Breast epithelium (tissue), 4 donors: ENCODE measurements around the gene GLRA3. TPM values are rescaled to one million over a fixed set of nuclear protein-coding genes. Genes with fewer than 3 reads are reported as not detected.

Source experiments
- DNase-seq, 2 donors: peaks; one replicate each; pipeline ENCODE4 v3.0.0-alpha.2; 2019; ENCODE audit warnings: low spot score in 2 of 2
- H3K27ac ChIP-seq, 2 donors: fragments of 200-600 bp; sonication (generic) in 1 of 2; one replicate each; pipeline ENCODE4 v1.5.1; 2016 to 2019; ENCODE audit warnings: mild to moderate bottlenecking in 1 of 2
- H3K27me3 ChIP-seq, 2 donors: fragments of 200-600 bp; sonication (generic) in 1 of 2; one replicate each; pipeline versions ENCODE4 v1.5.1 to v1.6.0; 2017 to 2019; ENCODE audit warnings: control low read depth in 1 of 2, mild to moderate bottlenecking in 1 of 2
- H3K36me3 ChIP-seq: fragments of 200-600 bp; one replicate; pipeline ENCODE4 v1.5.1; 2019
- H3K4me1 ChIP-seq, 2 donors: fragments of 200-600 bp; sonication (generic); one replicate each; pipeline ENCODE4 v1.5.1; 2016 to 2019; ENCODE audit warnings: control low read depth in 1 of 2
- H3K4me3 ChIP-seq, 3 donors: fragments of 200-600 bp; sonication (generic); 1 replicate in 2 of 3; 2 replicates in 1 of 3; pipeline ENCODE4 v1.5.1; 2016 to 2019; ENCODE audit warnings: mild to moderate bottlenecking in 3 of 3, moderate library complexity in 2 of 3
- H3K9me3 ChIP-seq, 2 donors: fragments of 200-600 bp; sonication (generic) in 1 of 2; one replicate each; pipeline ENCODE4 v1.5.1; 2016 to 2019; ENCODE audit warnings: control low read depth in 1 of 2
- POLR2A ChIP-seq: fragments of 450-650 bp; IDR thresholded peaks from one replicate; pipeline ENCODE4 v1.6.1; 2016; ENCODE audit warnings: antibody characterized with exemption, mild to moderate bottlenecking, moderate library complexity
- POLR2AphosphoS5 ChIP-seq, 3 donors: sonication (generic); formaldehyde crosslinking; IDR thresholded peaks; one replicate each; pipeline ENCODE4 v1.6.1; 2017; ENCODE audit warnings: antibody characterized with exemption in 3 of 3
- intact Hi-C: fragments of 100-400 bp; cut with DNase I; formaldehyde crosslinking; loops from one replicate; pipeline ENCODE4 v1.15.1; 2023; ENCODE audit warnings: low total_unique reads
- total RNA-seq, 3 donors: library from RNA; depleted of rRNA; stranded (reverse); fragments of >200 nt; gene quantifications; one replicate each; pipeline ENCODE4 v1.1.0, GENCODE V29; 2016
- TF ChIP-seq, protein P1 (sequence below), 3 donors: fragments of 450-650 bp; IDR thresholded peaks; one replicate each; pipeline ENCODE4 v1.5.1; 2016 to 2017; ENCODE audit warnings: antibody characterized with exemption in 3 of 3, mild to moderate bottlenecking in 3 of 3, moderate library complexity in 3 of 3

The GLRA3 gene
- total RNA-seq, 3 donors from 2014 or later = 0.16 to 54.7 (median 9.1) TPM

DNA sequence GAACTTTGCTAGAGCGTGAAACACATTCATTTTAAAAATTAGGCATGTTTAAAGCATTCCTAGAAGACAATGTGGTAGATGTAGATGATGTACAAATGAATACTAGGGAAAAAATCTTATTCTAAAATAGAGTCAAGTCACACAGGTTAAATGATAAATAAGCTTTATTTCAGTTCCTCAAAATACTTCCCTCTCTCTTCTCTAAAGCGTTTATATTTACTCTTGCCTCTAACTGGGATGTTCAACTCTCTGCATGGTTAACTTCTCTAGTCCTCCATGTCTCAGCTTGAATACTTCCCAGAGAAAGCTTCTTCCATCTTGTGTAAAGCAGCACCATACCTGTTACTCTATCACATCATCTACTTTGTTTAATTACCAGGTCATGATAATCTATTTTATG lies 30.9 kb upstream of the GLRA3 start:
- no peaks in the 10 kb centered on the region for H3K27me3 ChIP-seq
- intact Hi-C loops = no loop called here

DNA sequence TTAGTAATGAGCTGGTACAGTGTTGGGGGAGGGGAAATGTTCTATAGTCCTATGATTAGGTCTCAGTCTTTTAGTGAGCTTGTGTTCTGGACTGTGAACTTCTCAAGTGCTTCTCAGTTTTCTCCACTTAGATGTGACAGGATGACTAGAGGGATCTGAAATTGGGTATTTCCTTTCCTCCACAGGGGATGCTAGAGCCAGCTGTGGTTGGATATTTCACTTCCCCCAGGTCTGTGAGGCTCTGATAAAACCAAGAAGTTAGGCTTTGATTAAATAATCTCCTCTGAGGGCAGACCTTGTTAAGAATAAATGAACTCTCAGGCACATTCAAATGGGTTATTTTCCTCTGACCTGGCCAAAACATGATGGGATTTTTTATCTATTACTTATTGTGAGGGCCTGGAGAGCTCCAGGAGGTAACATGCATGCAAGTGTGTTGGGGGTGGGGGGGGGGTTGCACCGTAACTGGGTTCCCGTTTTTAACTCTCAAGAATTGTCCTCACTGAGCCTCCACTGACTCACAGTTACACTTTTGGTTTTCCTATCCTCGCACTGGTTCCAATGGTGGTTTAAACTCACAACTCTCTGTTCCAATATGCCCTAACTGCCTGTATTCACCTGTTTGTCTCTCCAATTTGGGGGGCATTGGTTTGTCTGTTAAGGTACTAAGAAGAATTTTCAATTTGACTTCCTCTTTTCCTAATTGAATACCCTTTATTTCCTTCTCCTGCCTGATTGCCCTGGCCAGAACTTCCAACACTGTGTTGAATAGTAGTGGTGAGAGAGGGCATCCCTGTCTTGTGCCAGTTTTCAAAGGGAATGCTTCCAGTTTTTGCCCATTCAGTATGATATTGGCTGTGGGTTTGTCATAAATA lies 28.1 kb upstream of the GLRA3 start:
- no peaks in the 10 kb centered on the region for H3K27me3 ChIP-seq
- H3K4me1 ChIP-seq = no peaks in the 10 kb centered on the region
- TF ChIP-seq POLR2AphosphoS5 (IDR thresholded peaks at IDR 0.05) = no peak
- TF ChIP-seq, protein P1, sequence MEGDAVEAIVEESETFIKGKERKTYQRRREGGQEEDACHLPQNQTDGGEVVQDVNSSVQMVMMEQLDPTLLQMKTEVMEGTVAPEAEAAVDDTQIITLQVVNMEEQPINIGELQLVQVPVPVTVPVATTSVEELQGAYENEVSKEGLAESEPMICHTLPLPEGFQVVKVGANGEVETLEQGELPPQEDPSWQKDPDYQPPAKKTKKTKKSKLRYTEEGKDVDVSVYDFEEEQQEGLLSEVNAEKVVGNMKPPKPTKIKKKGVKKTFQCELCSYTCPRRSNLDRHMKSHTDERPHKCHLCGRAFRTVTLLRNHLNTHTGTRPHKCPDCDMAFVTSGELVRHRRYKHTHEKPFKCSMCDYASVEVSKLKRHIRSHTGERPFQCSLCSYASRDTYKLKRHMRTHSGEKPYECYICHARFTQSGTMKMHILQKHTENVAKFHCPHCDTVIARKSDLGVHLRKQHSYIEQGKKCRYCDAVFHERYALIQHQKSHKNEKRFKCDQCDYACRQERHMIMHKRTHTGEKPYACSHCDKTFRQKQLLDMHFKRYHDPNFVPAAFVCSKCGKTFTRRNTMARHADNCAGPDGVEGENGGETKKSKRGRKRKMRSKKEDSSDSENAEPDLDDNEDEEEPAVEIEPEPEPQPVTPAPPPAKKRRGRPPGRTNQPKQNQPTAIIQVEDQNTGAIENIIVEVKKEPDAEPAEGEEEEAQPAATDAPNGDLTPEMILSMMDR (IDR thresholded peaks at IDR 0.05) = no peak
- no peak for TF ChIP-seq POLR2A
- H3K9me3 ChIP-seq = no peaks in the 10 kb centered on the region
- H3K36me3 ChIP-seq = no peaks in the 10 kb centered on the region
- no peak overlapping the region for H3K27ac ChIP-seq
- H3K4me3 ChIP-seq = no peak overlapping the region
- intact Hi-C loops = no loop called here
- no peak for DNase-seq

More for the DNA sequence above, 30.9 kb upstream of the GLRA3 start:
- TF ChIP-seq POLR2AphosphoS5 (IDR thresholded peaks at IDR 0.05) (no peak), POLR2A (no peak)
- TF ChIP-seq, protein P1 (IDR thresholded peaks at IDR 0.05) = no peak
- Histone ChIP-seq H3K27ac (no peak overlapping the region), H3K36me3 (no peaks in the 10 kb centered on the region), H3K4me1 (no peaks in the 10 kb centered on the region), H3K4me3 (no peak overlapping the region), H3K9me3 (no peaks in the 10 kb centered on the region)
- no peak for DNase-seq

DNA sequence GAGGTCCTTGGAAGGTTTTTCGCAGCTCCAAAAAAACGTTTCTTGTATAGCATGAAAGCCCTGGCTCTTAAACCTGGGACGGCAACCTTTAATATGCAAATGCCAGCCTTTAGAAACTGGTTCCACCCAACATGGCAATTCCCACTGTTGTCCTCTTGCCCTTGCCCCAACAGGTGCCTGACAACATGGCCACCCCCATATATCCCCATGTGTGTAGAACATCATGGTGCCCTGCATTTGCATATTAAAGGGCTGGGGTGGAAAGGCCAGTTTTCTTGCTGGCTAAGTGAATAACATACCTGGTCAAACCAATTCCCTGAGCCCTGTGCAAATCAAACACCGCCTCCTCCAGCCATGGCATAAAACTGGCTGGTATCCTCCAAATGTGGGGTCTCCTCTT lies 26.0 kb upstream of the GLRA3 start:
- intact Hi-C loops = no loop called here
- Histone ChIP-seq H3K4me1 (no peaks in the 10 kb centered on the region), H3K27me3 (no peaks in the 10 kb centered on the region), H3K9me3 (no peaks in the 10 kb centered on the region), H3K4me3 (no peak overlapping the region), H3K27ac (no peak overlapping the region), H3K36me3 (no peaks in the 10 kb centered on the region)
- no peak for DNase-seq
- TF ChIP-seq, protein P1 (IDR thresholded peaks at IDR 0.05) = no peak
- TF ChIP-seq POLR2AphosphoS5 (IDR thresholded peaks at IDR 0.05) = no peak
- TF ChIP-seq POLR2A = no peak

DNA sequence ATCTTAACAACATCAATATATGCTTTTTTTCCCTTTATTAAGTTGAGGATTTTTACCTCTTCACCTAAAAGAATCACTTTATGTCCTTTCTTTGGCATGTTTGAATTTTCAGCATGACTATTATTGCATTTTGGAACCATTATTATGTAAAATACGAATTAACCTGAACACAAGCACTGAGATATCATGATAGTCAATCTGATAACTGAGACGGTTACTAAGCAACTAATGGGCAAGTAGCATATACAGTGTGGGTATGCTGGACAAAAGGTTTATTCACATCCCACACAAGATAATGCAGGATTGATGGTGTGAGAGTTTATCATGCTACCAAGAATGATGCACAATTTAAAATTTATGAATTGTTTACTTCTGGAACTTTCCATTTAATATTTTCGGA lies 24.6 kb upstream of the GLRA3 start:
- Histone ChIP-seq H3K36me3 (no peaks in the 10 kb centered on the region), H3K27ac (no peak overlapping the region), H3K4me1 (no peaks in the 10 kb centered on the region), H3K27me3 (no peaks in the 10 kb centered on the region), H3K4me3 (no peak overlapping the region), H3K9me3 (no peaks in the 10 kb centered on the region)
- intact Hi-C loops = no loop called here
- TF ChIP-seq POLR2AphosphoS5 (IDR thresholded peaks at IDR 0.05) = no peak
- TF ChIP-seq, protein P1 (IDR thresholded peaks at IDR 0.05) = no peak
- TF ChIP-seq POLR2A = no peak
- no peak for DNase-seq

DNA sequence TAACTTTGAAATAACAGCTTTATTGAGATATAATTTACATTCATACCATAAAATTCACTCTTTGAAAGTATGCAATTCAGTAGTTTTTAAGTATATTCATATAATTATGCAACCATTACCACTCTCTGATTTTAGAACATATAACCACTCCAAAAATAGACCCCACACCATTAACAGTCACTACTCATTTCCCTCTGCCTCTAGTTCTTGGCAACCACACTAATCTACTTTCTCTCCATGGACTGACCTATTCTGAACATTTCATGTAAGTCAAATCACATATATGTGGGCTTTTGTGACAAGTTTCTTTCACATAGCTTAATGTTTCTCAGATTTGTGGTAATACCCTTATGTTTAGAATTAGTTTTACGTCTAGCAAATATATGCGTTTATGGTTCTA lies 19.5 kb upstream of the GLRA3 start:
- Histone ChIP-seq H3K27ac (no peak overlapping the region), H3K36me3 (no peaks in the 10 kb centered on the region), H3K4me1 (no peaks in the 10 kb centered on the region), H3K27me3 (no peaks in the 10 kb centered on the region), H3K9me3 (no peaks in the 10 kb centered on the region), H3K4me3 (no peak overlapping the region)
- no peak for TF ChIP-seq POLR2A
- TF ChIP-seq, protein P1 (IDR thresholded peaks at IDR 0.05) = no peak
- TF ChIP-seq POLR2AphosphoS5 (IDR thresholded peaks at IDR 0.05) = no peak
- intact Hi-C loops = no loop called here
- DNase-seq = no peak
